H9 (cell line): ENCODE data around the gene POLR1D. TPM values are rescaled to one million over a fixed set of nuclear protein-coding genes. Genes with fewer than 3 reads are reported as not detected.

ENCODE experiments used
- DNase-seq: peaks from one replicate; pipeline ENCODE4 v3.0.0-alpha.2; 2017
- H2AFZ ChIP-seq: one replicate; pipeline ENCODE4 v1.6.1; 2013; ENCODE audit warnings: mild to moderate bottlenecking, low read length, control low read depth, moderate library complexity
- H2AK5ac ChIP-seq: 2 replicates; pipeline ENCODE4 v1.6.1; 2013; ENCODE audit warnings: low read length, control low read depth, mixed read lengths; ENCODE audit not compliant: insufficient read length
- H2BK120ac ChIP-seq: one replicate; pipeline ENCODE4 v1.6.1; 2013; ENCODE audit warnings: low read depth, mild to moderate bottlenecking, low read length, control low read depth, inconsistent platforms; ENCODE audit not compliant: poor library complexity, severe bottlenecking
- H2BK12ac ChIP-seq: 2 replicates; pipeline ENCODE4 v1.6.1; 2013; ENCODE audit warnings: low read length, control low read depth, mixed read lengths, low read depth; ENCODE audit not compliant: insufficient read length
- H2BK15ac ChIP-seq: 2 replicates; pipeline ENCODE4 v1.6.1; 2013; ENCODE audit warnings: low read depth, low read length, control low read depth
- H2BK20ac ChIP-seq: one replicate; pipeline ENCODE4 v1.6.1; 2013; ENCODE audit warnings: low read depth, mild to moderate bottlenecking, low read length, control low read depth, inconsistent platforms; ENCODE audit not compliant: poor library complexity, severe bottlenecking
- H2BK5ac ChIP-seq: 2 replicates; pipeline ENCODE4 v1.6.1; 2013; ENCODE audit warnings: low read length, control low read depth, mixed read lengths; ENCODE audit not compliant: insufficient read length
- H3K14ac ChIP-seq: 2 replicates; pipeline ENCODE4 v1.6.1; 2013; ENCODE audit warnings: low read length, control low read depth; ENCODE audit not compliant: insufficient read depth
- H3K18ac ChIP-seq: 2 replicates; pipeline ENCODE4 v1.6.1; 2013; ENCODE audit warnings: low read depth, mild to moderate bottlenecking, mixed read lengths, low read length, control low read depth; ENCODE audit not compliant: insufficient read length
- H3K23ac ChIP-seq: 2 replicates; pipeline ENCODE4 v1.6.1; 2013; ENCODE audit warnings: low read length, control low read depth, mixed read lengths, low read depth; ENCODE audit not compliant: insufficient read length
- H3K23me2 ChIP-seq: 2 replicates; pipeline ENCODE4 v1.6.1; 2013; ENCODE audit warnings: low read depth, mild to moderate bottlenecking, mixed read lengths, low read length, control low read depth; ENCODE audit not compliant: insufficient read length, poor library complexity, severe bottlenecking
- H3K27ac ChIP-seq: 2 replicates; pipeline ENCODE4 v1.5.1; 2013; ENCODE audit warnings: low read length, control low read depth, mixed read lengths, low read depth; ENCODE audit not compliant: insufficient read length
- H3K27me3 ChIP-seq: 2 replicates; pipeline ENCODE4 v1.6.1; 2013; ENCODE audit warnings: low read length, control low read depth, inconsistent platforms; ENCODE audit not compliant: insufficient read depth
- H3K4ac ChIP-seq: 2 replicates; pipeline ENCODE4 v1.6.1; 2013; ENCODE audit warnings: low read depth, mild to moderate bottlenecking, control low read depth, inconsistent platforms, low read length, moderate library complexity
- H3K4me1 ChIP-seq: 2 replicates; pipeline ENCODE4 v1.6.1; 2013; ENCODE audit warnings: low read length, control low read depth, inconsistent platforms; ENCODE audit not compliant: insufficient read depth
- H3K4me2 ChIP-seq: 2 replicates; pipeline ENCODE4 v1.6.1; 2013; ENCODE audit warnings: low read length, control low read depth, mixed read lengths; ENCODE audit not compliant: insufficient read length, insufficient read depth
- H3K56ac ChIP-seq: 2 replicates; pipeline ENCODE4 v1.6.1; 2013; ENCODE audit warnings: low read depth, mild to moderate bottlenecking, mixed read lengths, low read length, control low read depth; ENCODE audit not compliant: insufficient read length
- H3K79me1 ChIP-seq: 2 replicates; pipeline ENCODE4 v1.6.1; 2013; ENCODE audit warnings: low read depth, mild to moderate bottlenecking, moderate library complexity, low read length, control low read depth, inconsistent platforms; ENCODE audit not compliant: insufficient read depth, poor library complexity, severe bottlenecking
- H3K79me2 ChIP-seq: 2 replicates; pipeline ENCODE4 v1.6.1; 2013; ENCODE audit warnings: low read length, control low read depth, inconsistent platforms; ENCODE audit not compliant: insufficient read depth
- H3K9ac ChIP-seq: 2 replicates; pipeline ENCODE4 v1.6.1; 2013; ENCODE audit warnings: low read length, control low read depth, mixed read lengths; ENCODE audit not compliant: insufficient read length; ENCODE audit errors: extremely low read depth
- H3K9me3 ChIP-seq: one replicate; pipeline ENCODE4 v1.6.1; 2013; ENCODE audit warnings: low read depth, low read length, inconsistent platforms; ENCODE audit not compliant: control insufficient read depth
- H3T11ph ChIP-seq: one replicate; pipeline ENCODE4 v1.6.1; 2013; ENCODE audit warnings: mild to moderate bottlenecking, low read length, control low read depth, inconsistent platforms
- H4K20me1 ChIP-seq: one replicate; pipeline ENCODE4 v1.6.1; 2013; ENCODE audit not compliant: control insufficient read depth, insufficient read length, insufficient read depth
- H4K5ac ChIP-seq: 2 replicates; pipeline ENCODE4 v1.6.1; 2013; ENCODE audit warnings: low read depth, mild to moderate bottlenecking, mixed read lengths, low read length, control low read depth; ENCODE audit not compliant: insufficient read length
- H4K8ac ChIP-seq: replicated peaks from 2 replicates; pipeline ENCODE4 v1.6.1; 2013; ENCODE audit warnings: low read length, control low read depth, mixed read lengths, low read depth; ENCODE audit not compliant: insufficient read length
- H4K91ac ChIP-seq: 2 replicates; pipeline ENCODE4 v1.6.1; 2013; ENCODE audit warnings: low read depth, mild to moderate bottlenecking, moderate library complexity, mixed read lengths, low read length, control low read depth; ENCODE audit not compliant: insufficient read length
- H3K27ac Mint-ChIP-seq, 3 experiments: 2 replicates in 2 of 3; 3 replicates in 1 of 3; pipeline ENCODE4 v1.8.0; 2020 to 2021; ENCODE audit warnings: mixed read lengths in 3 of 3, mild to moderate bottlenecking in 1 of 3, moderate library complexity in 1 of 3
- H3K27me3 Mint-ChIP-seq: 2 replicates; pipeline ENCODE4 v1.8.0; 2021; ENCODE audit warnings: low read depth, mild to moderate bottlenecking, moderate library complexity, mixed read lengths
- H3K36me3 Mint-ChIP-seq, 3 experiments: 2 replicates in 2 of 3; 3 replicates in 1 of 3; pipeline ENCODE4 v1.8.0; 2020 to 2021; ENCODE audit warnings: low read depth in 3 of 3, mixed read lengths in 3 of 3; ENCODE audit not compliant: insufficient read depth in 1 of 3
- H3K4me1 Mint-ChIP-seq, 2 experiments: 2 replicates each; pipeline ENCODE4 v1.8.0; 2020; ENCODE audit warnings: mixed read lengths in 2 of 2
- H3K4me3 Mint-ChIP-seq, 2 experiments: 2 replicates in 1 of 2; 3 replicates in 1 of 2; pipeline ENCODE4 v1.8.0; 2020 to 2021; ENCODE audit warnings: mild to moderate bottlenecking in 2 of 2, mixed read lengths in 2 of 2, moderate library complexity in 1 of 2
- H3K9me3 Mint-ChIP-seq, 2 experiments: 2 replicates in 1 of 2; 3 replicates in 1 of 2; pipeline ENCODE4 v1.8.0; 2020; ENCODE audit warnings: mild to moderate bottlenecking in 2 of 2, mixed read lengths in 2 of 2, moderate library complexity in 1 of 2
- CTCF ChIP-seq: fragments of 200-600 bp; sonication (generic); conservative IDR thresholded peaks from 3 replicates; pipeline ENCODE4 v1.8.0; 2021; ENCODE audit warnings: antibody characterized with exemption, mild to moderate bottlenecking
- WGBS: extraction: QIAGEN DNeasy Blood & Tissue Kit; methylation state at CpG from one replicate; pipeline ENCODE4 v1.1.7; 2013; ENCODE audit warnings: missing lambda C conversion rate, low lambda C conversion rate, mixed read lengths; ENCODE audit not compliant: insufficient read length; ENCODE audit errors: extremely low coverage; 5-methylcytosine and 5-hydroxymethylcytosine counted together
- total RNA-seq: library from RNA; stranded (reverse); gene quantifications from 2 replicates; pipeline ENCODE4 v1.2.1, GENCODE V29; 2021

The POLR1D gene
- total RNA-seq, 1 experiment from 2014 or later: 167 TPM

- no peak overlapping the region for H2BK15ac ChIP-seq
- H3K27ac ChIP-seq: no peak overlapping the region
- H2AFZ ChIP-seq: no peak overlapping the region
- no peak overlapping the region for H2BK20ac ChIP-seq
- WGBS: 100% methylated on average over 1 of the region's 3 CpGs
- no peak overlapping the region for H3K18ac ChIP-seq
- H2BK120ac ChIP-seq: no peak overlapping the region
- no peak overlapping the region for H2BK12ac ChIP-seq
- no peak overlapping the region for H3T11ph ChIP-seq
- Mint-ChIP-seq H3K27ac (no peak overlapping the region), H3K4me1 (no peaks in the 10 kb centered on the region), H3K36me3 (peaks cover 0 to 2% (median 0%) of the 10 kb centered on the region in 3 experiments; a peak in 1 of 7 replicates), H3K4me3 (no peak overlapping the region), H3K9me3 (no peaks in the 10 kb centered on the region), H3K27me3 (no peaks in the 10 kb centered on the region)
- peaks cover 2% of the 10 kb centered on the region for H3K79me1 ChIP-seq
- H3K14ac ChIP-seq: no peak overlapping the region
- peaks cover 2% of the 10 kb centered on the region; the same call in 1 of the 2 replicates for H3K79me2 ChIP-seq
- H3K4me1 ChIP-seq: no peaks in the 10 kb centered on the region
- H4K8ac ChIP-seq: no peak overlapping the region
- no peaks in the 10 kb centered on the region for H3K23me2 ChIP-seq
- no peak overlapping the region for H3K4ac ChIP-seq
- no peak overlapping the region for H3K56ac ChIP-seq
- H2AK5ac ChIP-seq: no peak overlapping the region
- no peaks in the 10 kb centered on the region for H3K9me3 ChIP-seq
- H3K9ac ChIP-seq: no peak overlapping the region
- no peak for TF ChIP-seq CTCF
- no peak overlapping the region for H3K23ac ChIP-seq
- no peak overlapping the region for H2BK5ac ChIP-seq
- no peak overlapping the region for H3K4me2 ChIP-seq
- no peaks in the 10 kb centered on the region for H4K20me1 ChIP-seq
- H4K5ac ChIP-seq: no peak overlapping the region
- H3K27me3 ChIP-seq: no peaks in the 10 kb centered on the region
- no peak for DNase-seq
- H4K91ac ChIP-seq: no peak overlapping the region
Measured at GRCh38 chr13:27593267-27593666, 28.4 kb upstream of the POLR1D start.
